Endothelial cell (in vitro differentiated cells): ENCODE measurements around the gene EIF2D. TPM values are rescaled to one million over a fixed set of nuclear protein-coding genes. Genes with fewer than 3 reads are reported as not detected.

Experiments used
- DNase-seq: peaks from one replicate; pipeline ENCODE4 v3.0.0; 2021; ENCODE audit warnings: low spot score
- H3K27ac Mint-ChIP-seq: one replicate; pipeline ENCODE4 v1.8.0; 2021; ENCODE audit warnings: mixed read lengths, inconsistent platforms; ENCODE audit not compliant: unreplicated experiment
- H3K27me3 Mint-ChIP-seq: one replicate; pipeline ENCODE4 v1.8.0; 2021; ENCODE audit warnings: mild to moderate bottlenecking, moderate library complexity, mixed read lengths, inconsistent platforms; ENCODE audit not compliant: unreplicated experiment
- H3K36me3 Mint-ChIP-seq: one replicate; pipeline ENCODE4 v1.8.0; 2021; ENCODE audit warnings: mild to moderate bottlenecking, low read depth, mixed read lengths, inconsistent platforms; ENCODE audit not compliant: unreplicated experiment
- H3K4me1 Mint-ChIP-seq: one replicate; pipeline ENCODE4 v1.8.0; 2021; ENCODE audit warnings: mild to moderate bottlenecking, mixed read lengths, inconsistent platforms; ENCODE audit not compliant: unreplicated experiment
- H3K4me3 Mint-ChIP-seq: one replicate; pipeline ENCODE4 v1.8.0; 2021; ENCODE audit warnings: mild to moderate bottlenecking, mixed read lengths, inconsistent platforms; ENCODE audit not compliant: unreplicated experiment
- H3K9me3 Mint-ChIP-seq: one replicate; pipeline ENCODE4 v1.8.0; 2021; ENCODE audit warnings: mixed read lengths, inconsistent platforms; ENCODE audit not compliant: unreplicated experiment
- CTCF ChIP-seq: fragments of 200-600 bp; sonication (generic); IDR thresholded peaks from one replicate; pipeline ENCODE4 v1.5.0; 2021; ENCODE audit warnings: antibody characterized with exemption; ENCODE audit not compliant: unreplicated experiment
- total RNA-seq: library from RNA; stranded (reverse); fragmentation: NEBNext Ultra II Directional; extraction: Animal tissue kit (Norgen Biotek cat#: 25700); gene quantifications from one replicate; pipeline ENCODE4 v1.2.1, GENCODE V29; 2021; ENCODE audit not compliant: unreplicated experiment

The EIF2D gene
- total RNA-seq, 1 donor from 2014 or later: 32.7 TPM

GRCh38 chr1:206577626-206578025 is 34.6 kb downstream of the EIF2D start:
- Mint-ChIP-seq H3K4me3 (no peak overlapping the region), H3K27me3 (peaks cover 8% of the 10 kb centered on the region), H3K9me3 (no peaks in the 10 kb centered on the region), H3K27ac (no peak overlapping the region), H3K36me3 (no peaks in the 10 kb centered on the region), H3K4me1 (peaks cover 14% of the 10 kb centered on the region)
- no peak for DNase-seq
- no peak for TF ChIP-seq CTCF

- no peaks in the 10 kb centered on the region for H3K36me3 Mint-ChIP-seq
- peaks cover 14% of the 10 kb centered on the region for H3K4me1 Mint-ChIP-seq
- DNase-seq: no peak
- H3K27me3 Mint-ChIP-seq: peaks cover 7% of the 10 kb centered on the region
- TF ChIP-seq CTCF: no peak
- no peaks in the 10 kb centered on the region for H3K9me3 Mint-ChIP-seq
- H3K27ac Mint-ChIP-seq: no peak overlapping the region
- no peak overlapping the region for H3K4me3 Mint-ChIP-seq
Measured at GRCh38 chr1:206575894-206576737, 36.1 kb downstream of the EIF2D start.

- Mint-ChIP-seq H3K4me3 (no peak overlapping the region), H3K27ac (peak overlapping the region; percentile 33), H3K9me3 (no peaks in the 10 kb centered on the region), H3K4me1 (peaks cover 14% of the 10 kb centered on the region), H3K27me3 (peaks cover 7% of the 10 kb centered on the region), H3K36me3 (no peaks in the 10 kb centered on the region)
- DNase-seq: no peak
- TF ChIP-seq CTCF: no peak
Measured at GRCh38 chr1:206575165-206575893, 36.9 kb downstream of the EIF2D start.

DNA sequence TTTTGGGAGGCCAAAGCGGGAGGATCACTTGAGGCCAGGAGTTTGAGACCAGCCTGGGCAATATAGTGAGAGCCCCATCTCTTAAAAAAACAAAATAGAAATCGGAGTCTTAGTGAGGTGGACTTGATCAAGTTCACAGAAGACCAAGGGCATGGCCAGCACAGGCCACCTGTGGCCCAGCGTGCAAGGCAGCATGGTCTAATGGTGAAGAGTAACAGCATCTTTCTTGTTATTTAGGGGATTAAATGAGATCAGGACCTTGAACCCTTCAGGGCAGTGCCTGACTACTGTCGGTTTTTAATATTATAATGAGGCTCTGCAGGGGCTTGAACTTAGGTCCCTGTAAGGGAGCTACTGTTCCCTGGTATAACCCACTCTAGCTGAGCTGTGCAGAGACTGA is 38.5 kb downstream of the EIF2D start:
- no peak overlapping the region for H3K4me3 Mint-ChIP-seq
- no peak for TF ChIP-seq CTCF
- H3K27me3 Mint-ChIP-seq: peaks cover 9% of the 10 kb centered on the region
- no peak for DNase-seq
- H3K4me1 Mint-ChIP-seq: peaks cover 14% of the 10 kb centered on the region
- H3K36me3 Mint-ChIP-seq: no peaks in the 10 kb centered on the region
- no peak overlapping the region for H3K27ac Mint-ChIP-seq
- H3K9me3 Mint-ChIP-seq: no peaks in the 10 kb centered on the region

DNA sequence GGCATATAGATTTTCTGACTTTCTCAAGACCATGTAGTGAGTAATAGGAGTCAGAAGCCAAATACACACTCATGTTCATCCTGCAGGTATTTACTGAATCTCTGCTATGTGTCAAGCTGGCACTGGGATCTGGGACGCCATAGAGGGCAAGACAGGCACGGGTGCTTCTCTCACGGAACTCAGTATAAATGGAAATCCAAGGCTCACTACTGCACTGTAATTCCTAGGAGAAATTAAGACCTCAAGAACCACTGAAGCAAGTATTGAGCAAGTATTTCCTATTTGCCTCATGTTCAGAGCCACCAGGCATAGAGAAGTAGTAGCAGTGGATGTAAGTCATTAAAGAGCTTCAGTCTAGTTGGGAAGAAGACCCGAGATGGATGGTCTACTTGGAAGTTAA is 38.9 kb downstream of the EIF2D start:
- H3K9me3 Mint-ChIP-seq: no peaks in the 10 kb centered on the region
- H3K27me3 Mint-ChIP-seq: peaks cover 10% of the 10 kb centered on the region
- peaks cover 14% of the 10 kb centered on the region for H3K4me1 Mint-ChIP-seq
- no peak overlapping the region for H3K27ac Mint-ChIP-seq
- no peak overlapping the region for H3K4me3 Mint-ChIP-seq
- TF ChIP-seq CTCF: no peak
- H3K36me3 Mint-ChIP-seq: no peaks in the 10 kb centered on the region
- DNase-seq: no peak
